Lower lobe of right lung (tissue), 2 donors: ENCODE data around the gene FBXO42. TPM values are rescaled to one million over a fixed set of nuclear protein-coding genes. Genes with fewer than 3 reads are reported as not detected.
"Not testable (repeated sequence)": the region's sequence is repeated elsewhere in the genome, so short reads cannot be mapped to it uniquely, and the experiment has no call there.

ENCODE experiments used
- ATAC-seq, 2 donors: fragments of 200-7000 bp; cut with Tn5 transposase; one replicate each; pipeline ENCODE4 v1.9.1; 2020 to 2022; ENCODE audit warnings: mild to moderate bottlenecking in 2 of 2, moderate library complexity in 2 of 2
- DNase-seq: peaks from one replicate; pipeline ENCODE4 v3.0.0-alpha.2; 2020
- H3K27ac ChIP-seq: fragments of 200-600 bp; one replicate; pipeline ENCODE4 v1.8.0; 2022
- H3K27me3 ChIP-seq: fragments of 200-600 bp; one replicate; pipeline ENCODE4 v1.8.0; 2022; ENCODE audit warnings: low read depth
- H3K36me3 ChIP-seq: fragments of 200-600 bp; one replicate; pipeline ENCODE4 v1.8.0; 2022; ENCODE audit warnings: mild to moderate bottlenecking
- H3K4me1 ChIP-seq: fragments of 200-600 bp; one replicate; pipeline ENCODE4 v1.8.0; 2022
- H3K4me3 ChIP-seq: fragments of 200-600 bp; one replicate; pipeline ENCODE4 v1.8.0; 2022; ENCODE audit warnings: mild to moderate bottlenecking
- H3K9me3 ChIP-seq: fragments of 200-600 bp; one replicate; pipeline ENCODE4 v1.8.0; 2022
- CTCF ChIP-seq: fragments of 200-600 bp; IDR thresholded peaks from one replicate; pipeline ENCODE4 v1.8.0; 2022; ENCODE audit warnings: antibody characterized with exemption, mild to moderate bottlenecking
- intact Hi-C: fragments of 100-400 bp; cut with DNase I; formaldehyde crosslinking; loops from one replicate; pipeline ENCODE4 v1.11.0; 2022
- total RNA-seq: library from RNA; stranded (reverse); fragmentation: NEBNext Ultra II Directional; extraction: Animal tissue kit (Norgen Biotek cat#: 25700); gene quantifications from one replicate; pipeline ENCODE4 v1.2.1, GENCODE V29; 2021
- donor health status: DM: no; HTN: yes; CAD: no; lungs with severe emphysema.

Gene FBXO42
- total RNA-seq, 1 donor from 2014 or later = 21.5 TPM

DNA sequence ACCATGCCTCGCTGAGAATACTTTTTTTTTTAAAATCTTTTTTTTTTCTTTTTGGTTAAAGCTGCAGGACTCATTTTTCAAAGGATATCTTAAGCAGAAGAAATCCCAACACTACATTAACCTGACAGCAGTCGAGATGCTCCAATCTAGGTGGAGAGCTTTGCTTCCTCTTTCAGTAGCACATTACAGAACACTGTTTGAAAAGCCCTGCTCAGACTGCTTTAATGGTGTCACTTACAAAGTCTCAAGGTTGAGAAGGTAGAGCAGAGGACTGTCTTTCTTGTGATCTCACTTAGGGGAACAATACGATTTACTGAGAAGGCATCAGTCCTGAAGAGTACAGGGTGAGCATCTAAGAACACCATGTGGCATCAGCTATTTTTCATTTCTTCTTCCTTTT lies 94.3 kb downstream of the FBXO42 start:
- Histone ChIP-seq H3K27me3 (no peaks in the 10 kb centered on the region), H3K36me3 (peaks cover 37% of the 10 kb centered on the region), H3K4me1 (no peaks in the 10 kb centered on the region), H3K4me3 (no peak overlapping the region), H3K9me3 (no peaks in the 10 kb centered on the region), H3K27ac (no peak overlapping the region)
- no peak for DNase-seq
- no peak for TF ChIP-seq CTCF
- intact Hi-C loops = no loop called here
- no peak for ATAC-seq

DNA sequence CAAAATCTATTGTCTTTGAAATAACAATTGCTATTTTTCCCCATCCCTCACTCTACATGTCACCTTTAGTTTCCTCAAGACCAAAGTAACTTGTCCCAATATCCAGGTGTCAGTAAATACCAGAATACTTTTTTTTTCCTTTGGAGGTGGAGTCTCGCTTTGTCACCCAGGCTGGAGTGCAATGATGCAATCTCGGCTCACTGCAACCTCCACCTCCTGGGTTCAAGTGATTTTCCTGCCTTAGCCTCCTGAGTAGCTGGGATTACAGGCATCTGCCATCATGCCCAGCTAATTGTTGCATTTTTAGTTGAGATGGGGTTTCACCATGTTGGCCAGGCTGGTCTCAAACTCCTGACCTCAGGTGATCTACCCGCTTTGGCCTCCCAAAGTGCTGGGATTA lies 94.7 kb downstream of the FBXO42 start:
- H3K27ac ChIP-seq, intact Hi-C loops, H3K27me3 ChIP-seq, H3K4me3 ChIP-seq, H3K9me3 ChIP-seq, DNase-seq, H3K4me1 ChIP-seq: not testable (repeated sequence)
- ATAC-seq = peak in 1 of 2 donors; percentile 24
- H3K36me3 ChIP-seq = peaks cover 42% of the 10 kb centered on the region

- intact Hi-C loops = no loop called here
- no peak for DNase-seq
- Histone ChIP-seq H3K27ac (no peak overlapping the region), H3K4me3 (no peak overlapping the region), H3K4me1 (no peaks in the 10 kb centered on the region), H3K27me3 (no peaks in the 10 kb centered on the region), H3K9me3 (no peaks in the 10 kb centered on the region), H3K36me3 (peaks cover 52% of the 10 kb centered on the region)
- TF ChIP-seq CTCF = no peak
- ATAC-seq = no peak
Measured at GRCh38 chr1:16256478-16256877, 95.8 kb downstream of the FBXO42 start.

DNA sequence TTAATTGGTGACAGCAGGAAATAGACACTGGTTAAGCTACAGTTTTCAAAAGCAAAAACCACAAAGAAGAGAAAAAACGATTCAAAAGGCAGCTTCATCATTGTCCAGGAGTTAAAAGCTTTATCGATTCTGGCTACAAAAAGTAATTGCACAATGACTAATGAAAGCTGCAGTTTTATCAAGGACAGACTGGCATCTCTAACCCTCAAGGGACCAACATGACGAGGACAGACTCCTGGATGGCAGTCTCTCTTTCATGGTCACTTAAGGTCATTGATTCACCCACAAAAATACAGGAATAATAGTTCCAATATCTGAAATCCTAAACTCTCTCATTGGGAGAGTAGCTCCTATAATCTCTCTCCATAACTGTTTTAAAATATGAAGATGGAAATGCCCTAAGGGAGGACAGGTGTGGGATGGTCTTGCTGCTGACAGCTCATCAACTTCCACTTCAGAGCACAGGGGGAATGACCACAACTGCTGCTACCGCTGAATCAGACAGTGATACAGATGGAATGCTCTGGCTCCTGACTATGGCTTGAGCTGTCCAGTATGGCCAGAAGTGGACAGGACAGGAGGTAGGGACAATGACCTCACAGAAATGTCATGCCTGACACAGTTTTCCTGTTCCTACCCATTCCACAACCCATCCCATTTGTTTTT lies 97.9 kb downstream of the FBXO42 start:
- TF ChIP-seq CTCF = no peak
- ATAC-seq (no peak), DNase-seq (no peak)
- intact Hi-C loops = no loop called here
- peaks cover 62% of the 10 kb centered on the region for H3K36me3 ChIP-seq
- no peaks in the 10 kb centered on the region for H3K27me3 ChIP-seq
- peaks cover 10% of the 10 kb centered on the region for H3K4me1 ChIP-seq
- no peaks in the 10 kb centered on the region for H3K9me3 ChIP-seq
- H3K27ac ChIP-seq = no peak overlapping the region
- no peak overlapping the region for H3K4me3 ChIP-seq

- intact Hi-C loops = no loop called here
- no peak for TF ChIP-seq CTCF
Measured at GRCh38 chr1:16253332-16253922, 98.9 kb downstream of the FBXO42 start.

DNA sequence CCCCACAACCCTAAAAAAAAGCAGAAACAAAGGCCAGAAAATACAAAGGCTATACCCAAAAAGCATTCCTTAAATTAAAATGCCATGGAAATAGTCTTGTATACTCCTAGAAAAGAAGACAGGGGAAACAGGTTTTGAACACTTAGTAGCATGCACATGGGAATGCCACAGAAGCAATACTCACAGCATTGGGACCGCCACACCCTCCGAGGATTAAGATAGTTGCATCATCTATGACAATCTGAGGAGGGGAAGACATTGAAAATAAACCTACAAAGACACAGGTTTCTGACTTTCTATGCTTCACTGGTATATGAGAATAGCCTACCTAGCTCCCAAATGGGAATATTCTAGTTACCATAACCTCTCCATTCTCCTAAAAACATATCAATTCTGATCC lies 99.4 kb downstream of the FBXO42 start:
- peaks cover 65% of the 10 kb centered on the region for H3K36me3 ChIP-seq
- TF ChIP-seq CTCF = no peak
- no peak overlapping the region for H3K4me3 ChIP-seq
- H3K27me3 ChIP-seq = no peaks in the 10 kb centered on the region
- peaks cover 25% of the 10 kb centered on the region for H3K4me1 ChIP-seq
- no peak overlapping the region for H3K27ac ChIP-seq
- DNase-seq (no peak), ATAC-seq (no peak)
- intact Hi-C loops = no loop called here
- no peaks in the 10 kb centered on the region for H3K9me3 ChIP-seq

More at GRCh38 chr1:16253332-16253922, 98.9 kb downstream of the FBXO42 start:
- Histone ChIP-seq H3K4me1 (peaks cover 20% of the 10 kb centered on the region), H3K27ac (no peak overlapping the region), H3K9me3 (no peaks in the 10 kb centered on the region), H3K4me3 (no peak overlapping the region), H3K36me3 (peaks cover 62% of the 10 kb centered on the region), H3K27me3 (no peaks in the 10 kb centered on the region)
- ATAC-seq (no peak), DNase-seq (no peak)
